IPS-NIHi7 (cell line): Measurements from ENCODE around the gene ATRIP.
A peak's percentile ranks its signal among the peaks of the same experiment; 100 is the strongest.
"Not testable (repeated sequence)": the region's sequence is repeated elsewhere in the genome, so short reads cannot be mapped to it uniquely, and the experiment has no call there.

Source experiments
- DNase-seq: peaks from one replicate; pipeline ENCODE4 v3.0.0; 2012; ENCODE audit warnings: mixed read lengths; ENCODE audit errors: extremely low spot score

The ATRIP gene

DNA sequence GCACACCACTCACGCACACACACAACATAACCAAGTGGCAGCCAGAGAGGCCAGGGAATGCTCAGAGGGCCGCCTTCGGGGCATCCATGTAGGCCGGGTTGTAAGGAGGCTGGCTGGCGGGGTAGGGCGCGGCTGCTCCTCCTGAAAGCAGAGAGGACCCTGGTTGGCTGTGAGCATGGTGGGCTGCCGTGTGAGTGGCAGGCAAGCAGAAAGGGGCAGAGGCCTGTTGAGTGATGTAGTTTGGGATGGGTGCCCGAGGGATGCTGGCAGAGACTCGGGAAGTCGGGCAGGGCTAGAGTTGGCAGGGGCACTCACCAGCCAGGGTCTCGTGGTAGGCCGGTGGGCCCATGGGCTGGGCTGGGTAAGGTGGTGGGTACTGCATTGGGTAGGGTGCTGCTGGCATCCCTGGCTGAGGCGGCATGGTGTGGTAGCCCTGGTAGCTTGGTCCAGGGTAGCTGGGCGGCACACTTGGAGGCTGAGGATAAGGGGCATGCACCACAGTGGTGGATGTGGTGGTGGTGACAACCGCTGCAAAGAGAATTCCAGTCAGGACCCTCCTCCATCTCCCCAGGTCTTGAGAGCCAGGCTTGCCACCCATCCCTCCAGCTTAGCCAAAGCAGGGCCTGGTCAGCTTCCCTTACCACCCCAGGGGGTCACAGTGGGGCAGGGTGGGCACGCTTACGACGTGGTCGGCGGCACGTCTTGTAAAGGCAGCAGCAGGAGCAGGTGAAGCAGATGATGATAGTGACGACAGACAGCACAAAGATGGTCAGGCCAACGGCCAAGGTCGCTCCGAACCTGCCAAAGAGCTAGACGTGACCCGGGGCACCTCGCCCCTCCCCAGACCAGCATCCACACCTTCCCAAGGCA is 22.7 kb downstream of the ATRIP start:
- no peak for DNase-seq

DNA sequence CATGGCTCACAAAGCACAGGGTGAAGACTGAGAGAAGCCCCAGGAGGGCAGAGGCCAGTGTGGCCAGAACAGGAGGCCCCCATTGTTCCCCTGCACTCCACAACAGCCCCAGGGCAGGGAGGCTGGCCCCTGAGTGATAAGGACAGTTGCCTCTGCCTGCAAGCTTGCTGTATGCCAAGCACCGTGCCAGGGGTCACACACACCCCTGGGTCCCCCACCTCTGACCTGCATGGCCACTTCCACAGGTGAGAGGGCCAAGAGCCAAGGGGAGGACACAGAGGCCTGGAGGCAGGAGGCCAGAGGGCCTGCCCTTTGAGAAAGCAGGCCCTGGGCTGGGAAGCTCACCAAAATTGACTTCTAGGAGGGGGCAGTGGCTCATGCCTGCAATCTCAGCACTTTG is 23.7 kb downstream of the ATRIP start:
- no peak for DNase-seq

DNA sequence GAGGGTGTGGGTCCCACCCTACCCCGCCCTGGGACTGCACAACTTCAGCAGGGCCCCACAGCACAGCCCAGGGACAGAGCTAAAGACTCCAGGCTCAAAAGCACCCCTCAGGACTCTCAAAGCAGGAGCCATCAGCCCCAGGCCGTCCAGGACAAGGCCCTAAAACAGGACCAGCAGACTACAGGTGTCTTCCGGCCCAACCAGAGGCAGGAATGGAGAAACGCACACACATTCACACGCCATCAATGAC is 26.1 kb downstream of the ATRIP start:
- no peak for DNase-seq

DNA sequence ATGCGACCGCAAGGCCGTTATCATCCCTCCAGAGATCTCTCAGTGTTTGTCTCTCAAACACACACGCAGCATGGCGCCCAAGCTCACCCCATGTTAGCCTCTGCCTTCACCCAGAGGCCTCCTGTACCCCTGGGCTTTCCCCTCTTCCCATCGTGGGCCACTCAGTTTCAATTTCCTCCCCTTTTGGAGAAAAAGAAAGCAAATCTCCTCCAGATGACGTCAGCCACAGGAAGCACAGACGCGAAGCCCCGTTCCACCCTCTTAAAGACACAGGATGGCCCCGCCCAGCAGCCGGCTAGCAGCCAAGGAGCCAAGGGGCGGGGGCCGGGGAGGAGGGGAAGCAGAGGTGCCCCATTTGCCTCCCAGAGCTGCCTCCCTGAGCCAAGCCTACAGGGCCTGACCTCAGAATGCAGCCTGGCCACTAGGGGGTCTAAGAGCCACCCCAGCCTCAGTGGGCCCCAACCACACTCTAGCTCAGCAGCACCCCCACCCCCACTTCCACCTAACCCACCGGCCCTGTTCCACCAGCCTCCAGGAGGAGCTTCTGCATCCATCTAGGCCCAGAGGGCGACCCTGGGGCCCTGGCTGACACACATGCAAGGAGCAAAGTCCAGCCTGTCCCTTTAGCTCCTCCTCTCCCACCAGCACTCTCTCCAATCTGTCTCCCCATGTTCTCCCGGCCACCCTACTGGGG is 26.5 kb downstream of the ATRIP start:
- peak; percentile 94 for DNase-seq

DNA sequence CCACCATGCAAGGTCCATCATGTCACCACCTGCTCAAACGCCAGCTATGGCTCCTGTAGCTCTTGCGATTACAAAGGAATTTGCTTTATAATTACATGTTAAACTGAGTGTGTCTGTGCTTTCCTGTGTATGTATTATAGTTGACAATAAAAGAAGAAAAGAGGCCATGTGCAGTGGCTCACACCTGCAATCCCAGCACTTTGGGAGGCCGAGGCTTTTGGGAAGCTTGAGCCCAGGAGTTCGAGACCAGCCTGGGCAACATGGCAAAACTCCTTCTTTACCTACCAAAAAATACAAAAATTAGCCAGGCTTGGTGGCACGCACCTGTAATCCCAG is 27.0 kb downstream of the ATRIP start:
- DNase-seq: no peak

DNA sequence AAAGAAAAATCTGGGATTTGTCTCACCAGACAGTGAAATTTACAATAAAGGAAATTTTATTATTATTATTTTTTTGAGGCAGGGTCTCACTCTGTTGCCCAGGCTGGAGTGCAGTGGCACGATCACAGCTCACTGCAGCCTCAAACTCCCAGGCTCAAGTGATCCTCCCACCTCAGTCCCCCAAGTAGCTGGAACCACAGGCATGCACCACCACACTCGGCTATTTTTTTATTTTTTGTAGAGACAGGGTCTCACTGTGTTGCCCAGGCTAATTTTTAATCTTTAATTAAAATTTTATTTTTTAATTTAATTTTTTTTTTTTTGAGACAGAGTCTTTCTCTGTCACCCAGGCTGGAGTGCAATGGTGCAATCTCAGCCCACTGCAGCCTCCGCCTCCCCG is 27.5 kb downstream of the ATRIP start:
- not testable (repeated sequence) for DNase-seq

DNA sequence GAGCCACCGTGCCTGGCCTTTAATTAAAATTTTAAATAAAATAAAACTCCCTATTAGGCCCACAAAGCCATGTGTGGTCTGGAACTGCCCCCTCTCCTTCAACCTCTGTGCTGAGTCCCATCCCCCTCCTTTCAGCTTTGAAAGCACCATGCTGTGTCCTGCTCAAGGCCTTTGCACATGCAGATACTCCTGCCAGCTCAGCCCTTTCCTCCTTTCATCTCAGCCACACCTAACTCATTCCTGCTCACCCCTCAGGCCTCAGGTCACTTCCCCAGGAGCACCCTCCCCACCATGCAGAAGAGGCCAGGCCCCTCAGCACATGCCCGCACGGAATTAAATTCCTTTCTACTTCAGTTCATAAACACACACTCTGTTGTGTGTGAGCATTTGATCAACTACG is 28.1 kb downstream of the ATRIP start:
- peak; percentile 89 for DNase-seq

DNA sequence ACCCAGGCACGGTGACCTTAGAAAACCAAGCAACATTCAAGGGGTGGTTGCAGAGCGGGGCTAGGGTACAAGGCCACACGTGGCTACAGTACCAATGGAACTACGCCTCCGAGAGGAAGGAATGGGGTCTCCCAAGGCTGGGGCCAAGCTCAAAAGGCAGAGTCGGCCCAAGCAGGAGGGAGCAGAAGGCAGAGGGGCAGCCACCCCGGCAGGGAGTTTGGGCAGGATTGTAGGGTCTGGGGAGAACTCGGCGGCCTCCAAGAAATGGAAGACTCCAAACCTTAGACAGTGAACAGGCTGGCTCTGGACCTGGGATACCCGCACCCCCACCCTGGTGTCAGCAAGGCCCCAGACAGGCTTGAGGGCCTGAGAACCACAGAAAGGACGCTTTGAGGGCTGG is 28.7 kb downstream of the ATRIP start:
- peak; percentile 30 for DNase-seq

DNA sequence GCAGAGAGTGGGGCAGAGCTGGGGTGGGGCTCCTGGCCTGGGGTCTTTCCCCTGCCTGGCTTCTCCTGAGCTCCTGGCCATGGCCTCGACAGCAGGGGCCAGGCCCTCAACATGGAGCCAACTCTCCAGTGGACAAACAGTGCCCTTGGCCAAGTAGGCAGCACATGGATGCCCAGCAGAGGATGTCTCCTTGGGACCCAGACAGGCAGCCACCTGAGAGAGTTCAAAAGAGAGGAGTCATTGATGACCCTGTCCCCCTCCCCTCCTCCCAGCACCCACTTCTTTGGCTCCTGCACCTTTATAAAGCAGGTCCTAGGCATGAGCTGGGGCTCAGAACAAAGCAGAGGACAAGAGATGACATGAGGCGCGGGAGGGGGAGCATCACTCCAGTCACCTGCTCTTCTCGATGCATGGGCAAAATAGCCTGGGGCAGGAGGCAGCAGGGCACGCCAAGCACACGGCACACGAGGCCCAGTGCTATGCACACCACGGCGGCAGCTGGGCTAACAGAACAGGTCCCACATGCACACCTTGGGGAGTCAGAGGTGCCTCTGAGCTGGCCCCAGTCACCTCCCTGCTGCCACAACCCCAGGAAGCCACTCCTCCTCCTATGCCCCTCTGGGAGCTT is 30.0 kb downstream of the ATRIP start:
- no peak for DNase-seq

DNA sequence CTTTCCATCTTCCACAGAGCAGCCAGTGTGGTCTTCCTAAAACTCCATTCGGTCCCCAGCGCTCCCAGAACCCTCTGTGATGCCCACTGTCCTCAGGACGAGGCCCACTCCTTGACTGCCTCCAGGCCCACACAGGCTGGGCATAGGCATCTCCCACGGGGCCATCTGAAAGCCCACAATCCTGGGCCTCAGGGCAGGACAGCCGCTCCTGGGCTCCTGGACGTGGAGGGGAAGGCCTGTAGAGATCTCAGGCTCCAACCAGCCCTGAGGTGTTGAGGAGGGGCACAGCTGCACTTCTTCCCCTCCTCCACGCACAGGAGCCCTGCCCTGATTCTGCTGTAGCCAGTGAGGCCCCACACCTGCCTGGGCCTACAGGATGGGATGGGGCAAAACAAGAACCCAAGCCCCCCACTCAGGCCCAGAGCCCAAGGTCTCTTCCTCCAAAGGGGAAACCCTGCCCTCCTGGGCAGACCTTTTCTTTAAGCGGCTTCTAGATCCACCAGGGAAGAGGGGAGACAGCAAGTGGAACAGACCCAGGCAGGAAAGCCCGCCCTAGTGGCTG is 31.5 kb downstream of the ATRIP start:
- DNase-seq: no peak

DNA sequence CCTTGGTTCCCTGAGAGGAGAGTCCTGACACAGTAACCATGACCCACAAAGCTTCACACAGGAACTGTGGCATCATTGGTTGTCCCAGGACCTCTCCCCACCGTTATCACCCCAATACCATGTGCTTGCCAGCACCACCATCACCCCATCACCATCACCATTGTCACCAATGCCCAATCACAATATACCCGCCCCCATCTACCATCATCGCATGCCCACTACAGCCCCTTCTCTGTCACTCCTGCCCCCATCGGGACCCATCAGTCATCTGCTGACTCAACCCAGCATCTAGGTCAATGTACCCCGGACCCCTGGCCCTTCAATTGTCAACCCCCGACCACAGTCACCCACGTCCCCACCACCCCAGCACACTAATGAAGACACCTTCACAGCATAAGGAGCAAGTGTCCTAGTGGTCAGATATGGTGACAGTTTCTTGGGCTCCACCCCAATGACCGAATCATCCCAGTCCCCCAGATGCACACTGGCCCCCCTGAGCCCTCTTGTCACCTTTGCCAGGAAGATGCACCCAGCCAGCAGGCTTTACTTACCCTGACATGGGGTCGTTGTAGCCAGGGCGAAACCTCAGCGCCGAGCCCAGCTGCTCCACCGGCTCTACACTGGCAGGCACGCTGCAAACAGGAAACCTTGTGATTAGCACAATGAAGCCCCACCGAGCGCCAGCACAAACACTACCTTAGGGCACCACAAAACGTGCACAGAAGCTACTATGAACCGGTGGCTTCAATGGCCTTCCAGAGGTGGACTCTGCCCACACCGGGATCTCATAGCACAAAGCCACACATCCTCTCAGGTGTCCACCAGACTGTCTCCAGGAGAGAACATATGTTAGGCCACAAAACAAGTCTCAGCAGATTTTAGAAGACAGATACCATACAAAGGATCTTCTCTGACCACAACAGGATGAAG is 32.4 kb downstream of the ATRIP start:
- no peak for DNase-seq

DNA sequence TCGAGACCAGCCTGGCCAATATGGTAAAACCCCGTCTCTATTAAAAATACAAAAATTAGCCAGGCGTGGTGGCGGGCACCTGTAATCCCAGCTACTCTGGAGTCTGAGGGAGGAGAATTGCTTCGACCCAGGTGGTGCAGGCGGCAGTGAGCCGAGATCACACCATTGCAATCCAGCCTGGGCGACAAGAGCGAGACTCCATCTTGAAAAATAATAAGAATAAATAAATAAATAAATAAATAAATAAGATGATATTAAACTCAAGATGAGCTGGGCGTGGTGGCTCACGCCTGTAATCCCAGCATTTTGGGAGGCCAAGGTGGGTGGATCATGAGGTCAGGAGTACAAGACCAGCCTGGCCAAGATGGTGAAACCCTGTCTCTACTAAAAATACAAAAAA is 34.4 kb downstream of the ATRIP start:
- DNase-seq: not testable (repeated sequence)

DNA sequence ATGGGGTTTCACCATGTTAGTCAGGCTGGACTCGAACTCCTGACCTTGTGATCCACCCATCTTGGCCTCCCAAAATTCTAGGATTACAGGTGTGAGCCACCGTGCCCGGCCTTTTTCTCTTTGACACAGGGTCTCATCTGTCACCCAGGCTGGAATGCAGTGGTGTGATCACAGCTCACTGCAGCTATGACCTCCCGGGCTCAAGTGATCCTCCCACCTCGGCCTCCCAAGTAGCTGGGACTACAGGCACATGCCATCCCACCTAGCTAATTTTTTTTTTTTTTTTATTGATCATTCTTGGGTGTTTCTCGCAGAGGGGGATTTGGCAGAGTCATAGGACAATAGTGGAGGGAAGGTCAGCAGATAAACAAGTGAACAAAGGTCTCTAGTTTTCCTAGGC is 36.3 kb downstream of the ATRIP start:
- DNase-seq: not testable (repeated sequence)

DNA sequence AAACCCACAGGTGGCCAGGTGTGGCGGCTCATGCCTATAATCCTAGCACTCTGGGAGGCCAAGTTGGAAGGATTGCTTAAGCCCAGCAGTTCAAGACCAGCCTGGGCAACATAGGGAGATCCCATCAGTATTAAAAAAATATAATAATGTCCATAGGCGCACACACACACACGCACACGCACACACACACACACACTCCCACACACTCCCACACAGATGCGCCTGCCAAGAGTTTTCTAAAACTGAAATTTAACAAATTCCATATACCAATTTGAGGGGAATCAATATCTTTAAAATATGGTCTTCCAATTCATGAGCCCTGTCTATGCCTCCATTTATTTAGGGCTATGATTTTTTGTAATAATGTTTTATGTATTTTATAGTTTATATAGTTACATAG is 40.4 kb downstream of the ATRIP start:
- no peak for DNase-seq

DNA sequence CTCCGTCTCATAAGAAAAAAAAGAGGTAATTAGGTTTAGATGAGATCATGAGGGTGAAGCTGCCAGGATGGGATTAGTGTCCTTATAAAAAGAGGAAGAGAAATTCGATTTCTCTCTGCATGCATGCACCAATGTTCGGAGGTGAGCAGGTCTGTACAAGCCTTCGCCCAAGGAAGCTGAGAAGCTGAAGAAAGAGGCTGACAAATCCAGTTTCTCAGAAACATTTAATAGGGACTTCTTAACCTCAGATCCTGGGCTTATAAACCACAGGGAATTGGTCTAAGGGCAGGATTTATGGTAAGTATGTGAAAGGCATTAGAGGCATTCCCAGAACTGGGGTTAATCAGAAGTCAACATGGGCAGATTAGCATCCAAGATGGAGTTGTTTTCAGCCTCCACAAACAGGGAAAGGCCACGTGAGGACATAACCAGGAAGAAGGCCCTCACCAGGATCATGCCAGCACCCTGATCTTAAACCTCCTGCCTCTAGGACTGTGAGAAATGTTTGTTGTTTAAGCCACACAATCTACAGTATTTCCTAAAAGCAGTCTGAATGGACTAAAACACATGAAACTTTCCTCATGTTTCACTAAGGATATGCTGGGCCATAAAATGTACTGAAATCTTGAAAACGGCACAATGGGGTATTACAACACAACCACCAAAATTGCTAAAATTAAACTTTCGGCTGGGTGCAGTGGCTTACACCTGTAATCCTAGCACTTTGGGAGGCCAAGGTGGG is 46.1 kb downstream of the ATRIP start:
- no peak for DNase-seq

DNA sequence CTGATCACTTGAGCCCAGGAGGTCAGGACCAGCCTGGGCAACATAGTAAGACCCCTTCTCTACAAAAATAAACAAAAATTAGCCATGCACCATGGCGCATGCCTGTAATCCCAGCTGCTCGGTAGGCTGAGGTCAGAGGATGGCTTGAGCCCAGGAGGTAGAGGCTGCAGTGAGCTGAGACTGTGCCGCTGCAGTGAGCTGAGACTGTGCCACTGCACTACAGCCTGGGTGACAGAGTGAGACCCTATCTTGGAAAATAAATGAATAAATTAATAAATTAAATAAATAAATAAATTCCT is 46.6 kb downstream of the ATRIP start:
- DNase-seq: no peak

DNA sequence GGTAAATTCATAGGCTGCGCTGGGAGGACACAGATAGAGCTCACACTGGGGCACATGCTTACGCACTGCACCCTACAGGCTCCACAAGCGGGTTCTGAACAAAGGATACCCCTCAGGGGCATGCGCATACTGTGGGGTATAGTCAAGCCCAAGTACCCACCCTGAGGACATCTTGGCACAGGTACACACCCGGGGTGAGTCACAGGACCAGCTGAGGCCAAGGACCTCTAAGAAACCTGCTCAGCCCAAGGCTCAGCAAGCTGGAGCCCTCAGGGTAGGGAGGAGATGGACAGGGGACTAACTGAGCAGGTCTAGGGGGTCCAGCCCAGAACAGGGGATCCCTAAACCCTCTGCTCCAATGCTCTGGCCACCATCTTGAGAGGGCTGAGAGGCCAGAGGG is 54.1 kb downstream of the ATRIP start:
- no peak for DNase-seq

DNA sequence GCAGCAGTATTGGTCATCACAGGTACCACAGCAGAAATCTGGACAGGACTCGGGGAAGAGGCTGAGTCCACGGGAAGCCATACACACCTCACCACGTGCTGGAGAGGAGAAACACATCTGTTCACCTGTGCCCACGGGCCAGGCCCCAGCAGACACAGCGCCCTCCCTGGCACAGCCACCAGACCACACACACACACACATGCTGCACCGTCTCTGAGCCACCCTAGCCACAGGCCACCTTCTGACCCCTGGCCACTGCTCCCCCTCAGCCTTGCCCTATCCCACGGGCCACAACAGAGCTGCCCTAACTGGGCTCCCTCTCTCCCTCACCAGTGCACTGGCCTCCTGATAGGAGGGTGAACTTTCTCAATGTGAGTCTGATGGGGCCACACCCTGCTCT is 54.7 kb downstream of the ATRIP start:
- no peak for DNase-seq

DNA sequence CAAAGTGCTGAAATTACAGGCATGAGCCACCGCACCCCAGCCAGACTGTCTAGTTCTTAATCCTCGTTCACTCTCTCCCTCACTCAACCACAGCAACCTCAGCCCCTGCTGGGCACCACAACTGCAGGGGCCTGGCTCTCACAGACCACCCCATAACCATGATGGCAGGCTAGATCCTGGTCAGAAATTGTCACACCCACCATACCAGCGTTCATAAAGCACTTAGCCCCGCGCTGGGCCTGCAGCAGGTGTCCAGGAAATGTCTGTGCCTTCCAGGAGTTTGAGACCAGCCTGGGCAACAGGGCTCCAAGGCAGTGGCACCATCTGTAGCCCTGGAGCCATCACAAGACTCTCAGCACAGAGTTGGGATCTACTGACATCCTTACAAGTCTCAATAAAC is 55.6 kb downstream of the ATRIP start:
- no peak for DNase-seq

DNA sequence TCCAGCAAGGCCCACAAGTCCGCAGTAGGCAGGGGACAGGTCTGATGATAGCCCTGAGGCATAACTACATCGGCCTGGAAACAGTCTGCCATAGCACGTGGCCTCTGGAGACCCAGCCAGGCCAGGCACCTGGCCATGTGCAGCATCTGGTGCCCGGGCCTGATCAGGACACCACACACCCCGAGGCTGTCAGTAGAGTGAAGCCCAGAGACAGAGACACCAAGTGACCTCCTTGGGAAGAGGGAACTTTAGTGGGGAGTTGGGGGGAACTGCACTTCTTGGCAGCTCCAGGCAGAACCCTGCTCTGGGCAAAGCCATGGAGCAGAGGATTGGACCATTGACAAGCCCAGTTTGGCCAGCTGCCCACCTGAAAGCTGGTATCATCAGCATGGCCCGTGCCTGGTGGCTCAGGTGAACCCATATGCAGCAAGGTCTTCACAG is 56.2 kb downstream of the ATRIP start:
- DNase-seq: peak; percentile 5

DNA sequence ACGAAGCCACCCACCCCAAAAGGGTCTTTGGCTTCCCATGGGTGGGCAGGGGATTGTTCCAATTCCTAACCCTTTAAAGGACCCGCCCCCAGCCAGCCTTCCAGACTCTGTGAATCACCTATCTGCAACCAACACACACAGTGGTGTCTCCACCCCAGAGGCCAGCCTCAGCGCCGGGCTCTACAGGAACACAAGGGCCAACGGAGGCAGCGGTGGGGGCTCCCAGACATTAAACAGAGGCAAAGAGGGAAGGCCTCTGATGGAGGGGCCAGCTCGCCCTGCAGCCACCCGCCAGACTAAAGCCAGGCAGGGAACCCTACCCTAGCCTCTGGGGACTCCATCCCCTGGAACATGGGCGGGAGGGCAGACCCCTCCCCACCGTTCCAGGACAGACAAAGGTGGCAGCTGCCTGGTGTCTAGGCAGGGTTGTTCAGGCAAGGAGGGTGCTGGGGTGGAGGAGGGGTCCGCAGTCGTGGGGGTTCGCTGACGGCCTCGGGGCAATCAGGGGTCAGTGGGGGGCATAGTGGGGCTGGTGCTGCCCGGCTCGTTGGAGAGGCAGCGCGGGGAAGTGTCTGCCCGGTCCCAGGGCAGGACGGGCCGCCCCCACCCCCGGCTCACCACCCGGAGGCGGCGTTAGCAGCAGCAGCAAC is 57.0 kb downstream of the ATRIP start:
- DNase-seq: peak; percentile 68
